ENCODE data around the gene SERPINA3. TPM values are rescaled to one million over a fixed set of nuclear protein-coding genes. Genes with fewer than 3 reads are reported as not detected.

SERPINA3 gene
- total and polyA plus RNA-seq, 10 of the 15 experiments (the other 5 are each of a cell fraction or from before 2014, with no cell fraction given) = 2.2 TPM; not detected in 9

DNA sequence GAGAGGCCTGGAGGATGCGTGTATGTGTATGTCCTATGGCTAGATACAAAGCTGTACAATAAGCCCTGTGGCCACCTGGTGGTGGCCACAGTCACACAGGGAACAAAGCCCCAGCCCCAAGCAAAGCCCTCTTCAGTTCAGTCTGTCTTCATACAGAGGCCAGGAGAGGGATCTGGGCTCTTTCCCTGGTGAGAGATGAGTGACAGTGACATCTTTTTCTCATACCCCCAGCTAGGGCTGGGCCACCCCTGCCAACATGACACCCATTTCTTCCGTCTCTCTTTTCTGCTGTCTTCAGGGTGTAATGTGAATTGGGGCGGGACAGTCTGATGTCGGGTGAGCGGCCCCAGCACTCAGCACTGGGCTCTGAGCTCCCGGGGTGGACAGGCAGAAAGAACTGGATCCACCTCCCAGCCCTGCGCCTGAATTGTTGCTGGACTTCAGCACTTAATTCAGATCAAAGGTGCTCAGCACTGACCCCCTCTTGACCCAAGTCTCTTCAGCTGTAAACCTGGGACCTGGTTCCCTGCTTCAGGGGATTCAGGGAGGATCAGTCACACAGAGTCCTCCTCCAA is 59.8 kb downstream of the SERPINA3 start:
- no peak overlapping the region for H3K4me3 ChIP-seq
- H3K9me3 ChIP-seq (replicated peaks; ENCODE audit: control insufficient read depth, insufficient read depth, low read length) = no peaks in the 10 kb centered on the region
- DNase-seq (ENCODE audit: low read depth, low spot score) (no peak), FAIRE-seq (no peak), ATAC-seq (no peak; the same call in 2 of the 3 replicates)
- WGBS (ENCODE audit: insufficient coverage, insufficient replicate concordance, low lambda C conversion rate, missing lambda C conversion rate) = 25% methylated on average over 7 of the region's 7 CpGs
- ChIA-PET POLR2A (no interaction called here), SMC1A (ENCODE audit: uncharacterized antibody, unreplicated experiment) (no interaction called here), RAD21 (ENCODE audit: unreplicated experiment) (no interaction called here), CTCF (interaction anchor here (0.6 kb wide), 1 partner anchor 96 kb away, joined by 5 read pairs; no protein-coding TSS in a partner anchor)
- H3K79me2 ChIP-seq (ENCODE audit: control insufficient read depth, insufficient read depth, low read length) = no peaks in the 10 kb centered on the region
- in situ Hi-C loops (cut with MboI) = no loop called here
- H3K9ac ChIP-seq (ENCODE audit: control insufficient read depth, insufficient read depth, low read length) = no peak overlapping the region
- BruUV-seq (replicated peaks) = no TSS peak
- no peaks in the 10 kb centered on the region for H4K20me1 ChIP-seq (ENCODE audit: control insufficient read depth, insufficient read depth)
- no peak overlapping the region for H3K4me2 ChIP-seq (ENCODE audit: control insufficient read depth, insufficient read depth)
- H2AFZ ChIP-seq (ENCODE audit: control insufficient read depth, low read depth, low read length) = no peak overlapping the region
- H3K4me1 ChIP-seq (ENCODE audit: control insufficient read depth, insufficient read depth, low read length) = no peaks in the 10 kb centered on the region
- intact Hi-C loops (cut with micrococcal nuclease; ENCODE audit: unreplicated experiment) = no loop called here
- H3K27me3 ChIP-seq (replicated peaks in 1 of 2; ENCODE audit: control insufficient read depth in 2 of 2, insufficient read depth in 2 of 2, low read length in 1 of 2) = peaks cover 0 to 3% of the 10 kb centered on the region in 2 experiments; a peak in 1 of 4 replicates
- H3K27ac ChIP-seq (ENCODE audit: control insufficient read depth, insufficient read depth) = no peak overlapping the region
- H3K36me3 ChIP-seq (ENCODE audit: control insufficient read depth in 2 of 2, insufficient read depth in 2 of 2, low read length in 1 of 2) = no peaks in the 10 kb centered on the region
- TF ChIP-seq POU2F2 (IDR thresholded peaks at IDR 0.05; ENCODE audit: borderline replicate concordance, low read depth, low read length) = no peak
- TF ChIP-seq ZNF217 (IDR thresholded peaks at IDR 0.05) = no peak
- TF ChIP-seq, protein P1, sequence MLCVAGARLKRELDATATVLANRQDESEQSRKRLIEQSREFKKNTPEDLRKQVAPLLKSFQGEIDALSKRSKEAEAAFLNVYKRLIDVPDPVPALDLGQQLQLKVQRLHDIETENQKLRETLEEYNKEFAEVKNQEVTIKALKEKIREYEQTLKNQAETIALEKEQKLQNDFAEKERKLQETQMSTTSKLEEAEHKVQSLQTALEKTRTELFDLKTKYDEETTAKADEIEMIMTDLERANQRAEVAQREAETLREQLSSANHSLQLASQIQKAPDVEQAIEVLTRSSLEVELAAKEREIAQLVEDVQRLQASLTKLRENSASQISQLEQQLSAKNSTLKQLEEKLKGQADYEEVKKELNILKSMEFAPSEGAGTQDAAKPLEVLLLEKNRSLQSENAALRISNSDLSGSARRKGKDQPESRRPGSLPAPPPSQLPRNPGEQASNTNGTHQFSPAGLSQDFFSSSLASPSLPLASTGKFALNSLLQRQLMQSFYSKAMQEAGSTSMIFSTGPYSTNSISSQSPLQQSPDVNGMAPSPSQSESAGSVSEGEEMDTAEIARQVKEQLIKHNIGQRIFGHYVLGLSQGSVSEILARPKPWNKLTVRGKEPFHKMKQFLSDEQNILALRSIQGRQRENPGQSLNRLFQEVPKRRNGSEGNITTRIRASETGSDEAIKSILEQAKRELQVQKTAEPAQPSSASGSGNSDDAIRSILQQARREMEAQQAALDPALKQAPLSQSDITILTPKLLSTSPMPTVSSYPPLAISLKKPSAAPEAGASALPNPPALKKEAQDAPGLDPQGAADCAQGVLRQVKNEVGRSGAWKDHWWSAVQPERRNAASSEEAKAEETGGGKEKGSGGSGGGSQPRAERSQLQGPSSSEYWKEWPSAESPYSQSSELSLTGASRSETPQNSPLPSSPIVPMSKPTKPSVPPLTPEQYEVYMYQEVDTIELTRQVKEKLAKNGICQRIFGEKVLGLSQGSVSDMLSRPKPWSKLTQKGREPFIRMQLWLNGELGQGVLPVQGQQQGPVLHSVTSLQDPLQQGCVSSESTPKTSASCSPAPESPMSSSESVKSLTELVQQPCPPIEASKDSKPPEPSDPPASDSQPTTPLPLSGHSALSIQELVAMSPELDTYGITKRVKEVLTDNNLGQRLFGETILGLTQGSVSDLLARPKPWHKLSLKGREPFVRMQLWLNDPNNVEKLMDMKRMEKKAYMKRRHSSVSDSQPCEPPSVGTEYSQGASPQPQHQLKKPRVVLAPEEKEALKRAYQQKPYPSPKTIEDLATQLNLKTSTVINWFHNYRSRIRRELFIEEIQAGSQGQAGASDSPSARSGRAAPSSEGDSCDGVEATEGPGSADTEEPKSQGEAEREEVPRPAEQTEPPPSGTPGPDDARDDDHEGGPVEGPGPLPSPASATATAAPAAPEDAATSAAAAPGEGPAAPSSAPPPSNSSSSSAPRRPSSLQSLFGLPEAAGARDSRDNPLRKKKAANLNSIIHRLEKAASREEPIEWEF (IDR thresholded peaks at IDR 0.05; ENCODE audit: insufficient replicate concordance, low read depth, low read length) = no peak
- TF ChIP-seq SUZ12 (IDR thresholded peaks at IDR 0.05; ENCODE audit: unreplicated experiment) = no peak
- TF ChIP-seq ZNF384 (IDR thresholded peaks at IDR 0.05; ENCODE audit: borderline replicate concordance, low read depth, low read length) = no peak
- TF ChIP-seq MEF2A (IDR thresholded peaks at IDR 0.05; ENCODE audit: insufficient read depth, low read depth, low read length) = no peak
- no peak for TF ChIP-seq CREM (IDR thresholded peaks at IDR 0.05; ENCODE audit: low read depth)
- TF ChIP-seq, protein P2, sequence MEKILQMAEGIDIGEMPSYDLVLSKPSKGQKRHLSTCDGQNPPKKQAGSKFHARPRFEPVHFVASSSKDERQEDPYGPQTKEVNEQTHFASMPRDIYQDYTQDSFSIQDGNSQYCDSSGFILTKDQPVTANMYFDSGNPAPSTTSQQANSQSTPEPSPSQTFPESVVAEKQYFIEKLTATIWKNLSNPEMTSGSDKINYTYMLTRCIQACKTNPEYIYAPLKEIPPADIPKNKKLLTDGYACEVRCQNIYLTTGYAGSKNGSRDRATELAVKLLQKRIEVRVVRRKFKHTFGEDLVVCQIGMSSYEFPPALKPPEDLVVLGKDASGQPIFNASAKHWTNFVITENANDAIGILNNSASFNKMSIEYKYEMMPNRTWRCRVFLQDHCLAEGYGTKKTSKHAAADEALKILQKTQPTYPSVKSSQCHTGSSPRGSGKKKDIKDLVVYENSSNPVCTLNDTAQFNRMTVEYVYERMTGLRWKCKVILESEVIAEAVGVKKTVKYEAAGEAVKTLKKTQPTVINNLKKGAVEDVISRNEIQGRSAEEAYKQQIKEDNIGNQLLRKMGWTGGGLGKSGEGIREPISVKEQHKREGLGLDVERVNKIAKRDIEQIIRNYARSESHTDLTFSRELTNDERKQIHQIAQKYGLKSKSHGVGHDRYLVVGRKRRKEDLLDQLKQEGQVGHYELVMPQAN (conservative IDR thresholded peaks at IDR 0.05) = no peak
- TF ChIP-seq GATAD2B (conservative IDR thresholded peaks at IDR 0.05; ENCODE audit: low read depth) = no peak
- TF ChIP-seq DPF2 (IDR thresholded peaks at IDR 0.05) = no peak
- TF ChIP-seq PAX5 (IDR thresholded peaks at IDR 0.05; ENCODE audit: borderline replicate concordance, low read depth, low read length) = no peak
- TF ChIP-seq, protein P3, sequence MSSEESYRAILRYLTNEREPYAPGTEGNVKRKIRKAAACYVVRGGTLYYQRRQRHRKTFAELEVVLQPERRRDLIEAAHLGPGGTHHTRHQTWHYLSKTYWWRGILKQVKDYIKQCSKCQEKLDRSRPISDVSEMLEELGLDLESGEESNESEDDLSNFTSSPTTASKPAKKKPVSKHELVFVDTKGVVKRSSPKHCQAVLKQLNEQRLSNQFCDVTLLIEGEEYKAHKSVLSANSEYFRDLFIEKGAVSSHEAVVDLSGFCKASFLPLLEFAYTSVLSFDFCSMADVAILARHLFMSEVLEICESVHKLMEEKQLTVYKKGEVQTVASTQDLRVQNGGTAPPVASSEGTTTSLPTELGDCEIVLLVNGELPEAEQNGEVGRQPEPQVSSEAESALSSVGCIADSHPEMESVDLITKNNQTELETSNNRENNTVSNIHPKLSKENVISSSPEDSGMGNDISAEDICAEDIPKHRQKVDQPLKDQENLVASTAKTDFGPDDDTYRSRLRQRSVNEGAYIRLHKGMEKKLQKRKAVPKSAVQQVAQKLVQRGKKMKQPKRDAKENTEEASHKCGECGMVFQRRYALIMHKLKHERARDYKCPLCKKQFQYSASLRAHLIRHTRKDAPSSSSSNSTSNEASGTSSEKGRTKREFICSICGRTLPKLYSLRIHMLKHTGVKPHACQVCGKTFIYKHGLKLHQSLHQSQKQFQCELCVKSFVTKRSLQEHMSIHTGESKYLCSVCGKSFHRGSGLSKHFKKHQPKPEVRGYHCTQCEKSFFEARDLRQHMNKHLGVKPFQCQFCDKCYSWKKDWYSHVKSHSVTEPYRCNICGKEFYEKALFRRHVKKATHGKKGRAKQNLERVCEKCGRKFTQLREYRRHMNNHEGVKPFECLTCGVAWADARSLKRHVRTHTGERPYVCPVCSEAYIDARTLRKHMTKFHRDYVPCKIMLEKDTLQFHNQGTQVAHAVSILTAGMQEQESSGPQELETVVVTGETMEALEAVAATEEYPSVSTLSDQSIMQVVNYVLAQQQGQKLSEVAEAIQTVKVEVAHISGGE (CRISPR knock-in tag; IDR thresholded peaks at IDR 0.05) = no peak
- no peak for TF ChIP-seq HDGF (IDR thresholded peaks at IDR 0.05)
- TF ChIP-seq MTA2 (IDR thresholded peaks at IDR 0.05; ENCODE audit: low read depth) = no peak

Measured in GM12878 (cell line).